ENCODE results near the gene MAPK14.

Gene MAPK14

GRCh38 chr6:36095497-36096391, 68.1 kb downstream of the MAPK14 start:
- no peak for TF ChIP-seq CTCF (IDR thresholded peaks at IDR 0.05)
- Histone ChIP-seq H3K4me1 (peaks cover 0 to 9% (median 4%) of the 10 kb centered on the region in 4 donors), H3K27ac (no peak overlapping the region), H3K36me3 (peaks cover 4 to 49% (median 21%) of the 10 kb centered on the region in 3 donors), H3K9me3 (no peaks in the 10 kb centered on the region), H3K4me3 (no peak overlapping the region), H3K27me3 (no peaks in the 10 kb centered on the region)
- intact Hi-C loops (cut with DNase I; ENCODE audit: low total_unique reads): loop anchor here (1.0 kb wide), 1 partner anchor 68 kb away; the partner anchor contains the start of gene MAPK14
- DNase-seq: no peak

- H3K27ac ChIP-seq: no peak overlapping the region
- no peak for TF ChIP-seq CTCF (IDR thresholded peaks at IDR 0.05)
- peaks cover 0 to 9% (median 4%) of the 10 kb centered on the region in 4 donors for H3K4me1 ChIP-seq
- no peaks in the 10 kb centered on the region for H3K9me3 ChIP-seq
- DNase-seq: no peak
- H3K36me3 ChIP-seq: peaks cover 24 to 53% (median 31%) of the 10 kb centered on the region in 3 donors
- H3K27me3 ChIP-seq: no peaks in the 10 kb centered on the region
- no peak overlapping the region for H3K4me3 ChIP-seq
- intact Hi-C loops (cut with DNase I; ENCODE audit: low total_unique reads): no loop called here
Observed at GRCh38 chr6:36098253-36098919, 70.8 kb downstream of the MAPK14 start.

- no peaks in the 10 kb centered on the region for H3K9me3 ChIP-seq
- TF ChIP-seq CTCF (IDR thresholded peaks at IDR 0.05): no peak
- no peak overlapping the region for H3K4me3 ChIP-seq
- H3K4me1 ChIP-seq: peaks cover 0 to 9% (median 4%) of the 10 kb centered on the region in 4 donors
- no peak for DNase-seq
- intact Hi-C loops (cut with DNase I; ENCODE audit: low total_unique reads): no loop called here
- no peak overlapping the region for H3K27ac ChIP-seq
- H3K27me3 ChIP-seq: no peaks in the 10 kb centered on the region
- peaks cover 28 to 60% (median 37%) of the 10 kb centered on the region in 3 donors for H3K36me3 ChIP-seq
Observed at GRCh38 chr6:36098920-36099647, 71.5 kb downstream of the MAPK14 start.

- H3K36me3 ChIP-seq: peaks cover 28 to 69% (median 46%) of the 10 kb centered on the region in 3 donors
- peaks cover 0 to 6% (median 2%) of the 10 kb centered on the region in 4 donors for H3K4me1 ChIP-seq
- H3K27ac ChIP-seq: no peak overlapping the region
- no peak for TF ChIP-seq CTCF (IDR thresholded peaks at IDR 0.05)
- H3K4me3 ChIP-seq: no peak overlapping the region
- no peaks in the 10 kb centered on the region for H3K9me3 ChIP-seq
- no peak for DNase-seq
- intact Hi-C loops (cut with DNase I; ENCODE audit: low total_unique reads): no loop called here
- no peaks in the 10 kb centered on the region for H3K27me3 ChIP-seq
Observed at GRCh38 chr6:36099869-36100483, 72.4 kb downstream of the MAPK14 start.

- Histone ChIP-seq H3K27ac (no peak overlapping the region), H3K36me3 (peaks cover 24 to 71% (median 41%) of the 10 kb centered on the region in 3 donors), H3K27me3 (no peaks in the 10 kb centered on the region), H3K9me3 (no peaks in the 10 kb centered on the region), H3K4me3 (no peak overlapping the region), H3K4me1 (no peaks in the 10 kb centered on the region)
- no peak for DNase-seq
- TF ChIP-seq CTCF (IDR thresholded peaks at IDR 0.05): no peak
- intact Hi-C loops (cut with DNase I; ENCODE audit: low total_unique reads): no loop called here
Observed at GRCh38 chr6:36101691-36102090, 74.1 kb downstream of the MAPK14 start.
